ENCODE measurements around the gene C1QTNF1. TPM values are rescaled to one million over a fixed set of nuclear protein-coding genes. Genes with fewer than 3 reads are reported as not detected.

Gene C1QTNF1
- total RNA-seq, 3 donors from 2014 or later (not counting 1 experiment from before 2014, with no cell fraction given): 0.20 to 0.28 TPM; not detected in 1

GRCh38 chr17:78986048-78986648 is 37.8 kb upstream of the C1QTNF1 start:
- H3K9me3 ChIP-seq (ENCODE audit: control insufficient read depth, insufficient read depth, low read length): no peaks in the 10 kb centered on the region
- Mint-ChIP-seq H3K4me1 (peaks cover 13% of the 10 kb centered on the region in 2 donors), H3K4me3 (no peak overlapping the region), H3K36me3 (no peaks in the 10 kb centered on the region), H3K27ac (no peak overlapping the region), H3K9me3 (no peaks in the 10 kb centered on the region), H3K27me3 (ENCODE audit: low read depth in 2 of 2) (no peaks in the 10 kb centered on the region)
- H3K4me3 ChIP-seq (ENCODE audit: low read length): no peak overlapping the region
- TF ChIP-seq CTCF (IDR thresholded peaks at IDR 0.05): no peak
- no peaks in the 10 kb centered on the region for H3K27me3 ChIP-seq (ENCODE audit: control insufficient read depth, insufficient read depth, low read length)
- peaks cover 9% of the 10 kb centered on the region for H3K36me3 ChIP-seq (ENCODE audit: control insufficient read depth, insufficient read depth, low read length)
- intact Hi-C loops (cut with micrococcal nuclease): no loop called here
- no peak overlapping the region for H3K27ac ChIP-seq (ENCODE audit: low read length)
- peak in 1 of 2 donors; percentile 56 for DNase-seq
- ATAC-seq: peak; percentile 40 to 74 (median 56)
- H3K4me1 ChIP-seq (ENCODE audit: control insufficient read depth, insufficient read depth, low read length): peaks cover 14% of the 10 kb centered on the region
- 18% methylated on average over 5 of the region's 6 CpGs for WGBS (ENCODE audit: insufficient coverage)

- intact Hi-C loops (cut with micrococcal nuclease): no loop called here
- DNase-seq: no peak
- H3K4me3 Mint-ChIP-seq: no peak overlapping the region
- no peaks in the 10 kb centered on the region for H3K36me3 Mint-ChIP-seq
- peaks cover 15% of the 10 kb centered on the region for H3K36me3 ChIP-seq (ENCODE audit: control insufficient read depth, insufficient read depth, low read length)
- H3K27ac Mint-ChIP-seq: no peak overlapping the region
- H3K27ac ChIP-seq (ENCODE audit: low read length): no peak overlapping the region
- no peak overlapping the region for H3K4me3 ChIP-seq (ENCODE audit: low read length)
- no peaks in the 10 kb centered on the region for H3K27me3 Mint-ChIP-seq (ENCODE audit: low read depth in 2 of 2)
- no peaks in the 10 kb centered on the region for H3K9me3 ChIP-seq (ENCODE audit: control insufficient read depth, insufficient read depth, low read length)
- no peaks in the 10 kb centered on the region for H3K27me3 ChIP-seq (ENCODE audit: control insufficient read depth, insufficient read depth, low read length)
- no peaks in the 10 kb centered on the region for H3K9me3 Mint-ChIP-seq
- peaks cover 14% of the 10 kb centered on the region for H3K4me1 ChIP-seq (ENCODE audit: control insufficient read depth, insufficient read depth, low read length)
- no peak for TF ChIP-seq CTCF (IDR thresholded peaks at IDR 0.05)
- WGBS (ENCODE audit: insufficient coverage): 4% methylated on average over 15 of the region's 15 CpGs
- ATAC-seq: peak in 2 of 3 donors; percentile 10 to 19
- peaks cover 13% of the 10 kb centered on the region in 2 donors for H3K4me1 Mint-ChIP-seq
Observed at GRCh38 chr17:78986649-78987328, 37.2 kb upstream of the C1QTNF1 start.

- Mint-ChIP-seq H3K27me3 (ENCODE audit: low read depth in 2 of 2) (no peaks in the 10 kb centered on the region), H3K9me3 (no peaks in the 10 kb centered on the region), H3K27ac (no peak overlapping the region), H3K36me3 (no peaks in the 10 kb centered on the region), H3K4me1 (peaks cover 19% of the 10 kb centered on the region in 2 donors), H3K4me3 (no peak overlapping the region)
- Histone ChIP-seq H3K9me3 (ENCODE audit: control insufficient read depth, insufficient read depth, low read length) (no peaks in the 10 kb centered on the region), H3K27ac (ENCODE audit: low read length) (no peak overlapping the region), H3K27me3 (ENCODE audit: control insufficient read depth, insufficient read depth, low read length) (no peaks in the 10 kb centered on the region), H3K4me1 (ENCODE audit: control insufficient read depth, insufficient read depth, low read length) (peaks cover 14% of the 10 kb centered on the region), H3K4me3 (ENCODE audit: low read length) (no peak overlapping the region), H3K36me3 (ENCODE audit: control insufficient read depth, insufficient read depth, low read length) (peaks cover 27% of the 10 kb centered on the region)
- DNase-seq (no peak), ATAC-seq (no peak)
- WGBS (ENCODE audit: insufficient coverage): 65% methylated on average over 6 of the region's 6 CpGs
- no peak for TF ChIP-seq CTCF (IDR thresholded peaks at IDR 0.05)
- intact Hi-C loops (cut with micrococcal nuclease): no loop called here
Observed at GRCh38 chr17:78988152-78988551, 35.8 kb upstream of the C1QTNF1 start.
